Stimulated activated CD8-positive, alpha-beta memory T cell treated with anti-CD3 and anti-CD28 coated beads, Interleukin-12 subunit alpha, Interleukin-12 subunit beta, amount 100 ng/mL, for 24 hours (primary cell): ENCODE measurements around the gene ELP5.
A peak's percentile ranks its signal among the peaks of the same experiment; 100 is the strongest.

ENCODE experiments used
- DNase-seq: peaks from one replicate; pipeline ENCODE4 v3.0.0-alpha.2; 2020; ENCODE audit errors: extremely low read depth

Gene ELP5

DNA sequence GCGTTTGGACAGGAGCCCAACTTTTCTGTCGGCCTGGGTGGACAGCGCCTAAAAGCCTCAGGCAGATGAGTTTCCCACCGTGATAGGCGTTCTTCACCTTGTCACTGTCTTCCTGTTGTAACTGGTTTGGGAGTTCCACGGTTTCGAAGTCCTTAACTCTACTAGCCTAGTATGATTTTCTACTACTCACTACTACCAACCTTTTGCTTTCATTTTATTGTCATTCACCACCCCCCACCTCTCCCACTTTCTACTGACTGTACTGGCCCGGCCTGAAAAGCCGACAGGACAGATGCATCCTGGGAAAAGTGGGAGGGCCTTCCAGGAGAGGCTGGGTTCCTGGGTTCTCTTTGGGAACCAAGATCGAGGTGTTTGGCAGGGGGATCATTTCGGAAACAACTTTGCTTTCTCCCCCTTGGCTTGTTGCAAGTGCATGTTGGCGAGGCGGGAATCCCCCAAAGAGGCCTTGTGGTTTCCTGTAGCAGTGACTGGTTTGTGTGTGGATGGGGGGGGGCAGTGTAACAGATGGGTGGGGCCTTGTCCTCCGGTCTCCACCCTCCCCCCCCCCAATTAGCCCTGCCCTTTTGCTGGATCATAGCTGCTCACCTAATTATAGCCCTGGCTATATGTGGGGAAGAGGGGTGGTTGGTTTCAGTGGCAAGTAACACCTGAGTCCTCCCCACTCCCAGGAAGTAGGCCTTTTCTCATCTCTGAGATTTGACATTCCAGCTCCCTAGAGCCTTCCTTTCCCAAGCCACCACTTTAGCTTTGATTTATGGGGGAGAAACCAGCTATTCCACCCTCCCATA is 56.8 kb downstream of the ELP5 start:
- peak; percentile 51 for DNase-seq
